ENCODE measurements around the gene CHRDL2.
"Not testable (repeated sequence)": the region's sequence is repeated elsewhere in the genome, so short reads cannot be mapped to it uniquely, and the experiment has no call there.

CHRDL2 gene

GRCh38 chr11:74670171-74670570, 61.1 kb downstream of the CHRDL2 start:
- no peak for DNase-seq (ENCODE audit: low spot score)

- DNase-seq (ENCODE audit: low spot score) = no peak
Observed at GRCh38 chr11:74669211-74670160, 61.7 kb downstream of the CHRDL2 start.

- DNase-seq (ENCODE audit: low spot score) = no peak
Observed at GRCh38 chr11:74663315-74663714, 67.9 kb downstream of the CHRDL2 start.

DNA sequence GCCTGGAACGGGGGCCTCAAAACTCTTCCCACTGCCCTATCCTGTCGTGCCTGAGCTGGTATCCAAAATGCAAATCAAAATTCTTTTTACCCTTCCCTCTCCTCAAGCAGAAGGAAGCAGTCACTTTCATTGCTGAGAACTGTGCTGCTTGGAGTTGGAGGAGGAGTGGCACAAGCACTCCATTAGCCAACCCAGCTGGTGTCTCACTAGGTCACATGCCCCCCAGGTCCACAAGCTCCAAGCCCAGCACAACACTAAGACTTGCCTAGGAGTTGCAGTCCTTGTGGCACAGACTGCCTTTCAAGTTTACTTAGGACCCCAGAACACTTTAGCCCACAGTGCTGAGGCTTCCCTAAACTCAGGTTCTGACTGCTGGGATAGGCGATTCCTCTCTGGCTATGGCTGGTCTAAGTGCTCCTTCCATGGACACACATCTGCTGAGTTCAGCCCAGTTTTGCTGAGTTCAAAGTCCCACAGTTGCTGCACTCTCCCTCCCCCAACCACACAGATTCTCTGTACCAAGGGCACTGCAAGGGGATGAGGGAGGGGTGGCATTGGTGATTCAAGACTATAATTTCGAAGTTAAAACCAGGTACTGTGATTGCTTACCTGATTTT, 68.6 kb downstream of the CHRDL2 start:
- no peak for DNase-seq (ENCODE audit: low spot score)

- DNase-seq (ENCODE audit: low spot score) = not testable (repeated sequence)
Observed at GRCh38 chr11:74659124-74659523, 72.1 kb downstream of the CHRDL2 start.

DNA sequence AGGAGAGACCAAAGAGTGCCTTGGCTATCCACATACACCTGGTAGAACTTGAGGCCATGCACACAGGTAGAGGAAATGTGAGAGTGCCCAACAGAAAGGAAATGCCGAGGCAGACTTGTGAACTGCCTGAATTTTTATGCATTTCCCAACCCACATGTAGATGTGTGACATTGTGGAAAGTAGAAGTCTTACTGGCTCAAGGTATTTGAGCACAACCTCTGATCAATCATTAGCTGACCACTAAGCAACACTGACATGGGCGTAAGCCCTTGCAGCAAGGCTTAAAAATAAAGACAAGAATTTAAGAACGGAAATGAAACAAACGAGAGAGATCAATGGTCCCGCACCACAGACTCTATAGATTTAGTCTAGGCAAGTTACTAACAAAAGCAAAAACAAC, 76.2 kb downstream of the CHRDL2 start:
- no peak for DNase-seq (ENCODE audit: low spot score)

DNA sequence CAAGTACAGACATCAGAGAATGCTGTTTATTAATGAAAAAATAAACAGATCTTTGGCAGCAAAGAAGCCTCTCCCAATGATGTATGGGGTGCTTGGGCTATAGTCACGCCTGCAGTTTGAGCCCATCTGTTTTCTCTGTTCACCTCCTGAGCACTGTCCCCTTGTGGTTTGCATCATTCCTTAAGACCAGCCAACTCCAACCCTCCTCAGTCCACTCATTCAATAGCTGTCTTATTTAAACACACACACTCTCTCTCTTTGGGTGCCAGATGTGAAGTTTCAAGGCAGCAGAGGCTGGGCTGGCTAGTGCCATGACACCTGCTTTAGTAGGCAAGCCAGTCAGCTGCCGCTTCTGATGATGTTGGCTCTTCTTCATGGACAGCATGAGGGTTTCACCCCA, 80.7 kb downstream of the CHRDL2 start:
- peak; percentile 62 for DNase-seq (ENCODE audit: low spot score)

GRCh38 chr11:74648894-74649293, 82.3 kb downstream of the CHRDL2 start:
- no peak for DNase-seq (ENCODE audit: low spot score)

- no peak for DNase-seq (ENCODE audit: low spot score)
Observed at GRCh38 chr11:74647831-74648230, 83.4 kb downstream of the CHRDL2 start.

- no peak for DNase-seq (ENCODE audit: low spot score)
Observed at GRCh38 chr11:74647404-74647803, 83.8 kb downstream of the CHRDL2 start.

- DNase-seq (ENCODE audit: low spot score) = no peak
Observed at GRCh38 chr11:74646954-74647353, 84.3 kb downstream of the CHRDL2 start.
